NCI-H1930 (cell line): ENCODE measurements around the gene ATP5F1D.
"Not testable (repeated sequence)": the region's sequence is repeated elsewhere in the genome, so short reads cannot be mapped to it uniquely, and the experiment has no call there.

Experiments used
- DNase-seq, 2 experiments: peaks; one replicate each; lab custom pipeline; 2025; lab: John Stamatoyannopoulos, UW

The ATP5F1D gene

DNA sequence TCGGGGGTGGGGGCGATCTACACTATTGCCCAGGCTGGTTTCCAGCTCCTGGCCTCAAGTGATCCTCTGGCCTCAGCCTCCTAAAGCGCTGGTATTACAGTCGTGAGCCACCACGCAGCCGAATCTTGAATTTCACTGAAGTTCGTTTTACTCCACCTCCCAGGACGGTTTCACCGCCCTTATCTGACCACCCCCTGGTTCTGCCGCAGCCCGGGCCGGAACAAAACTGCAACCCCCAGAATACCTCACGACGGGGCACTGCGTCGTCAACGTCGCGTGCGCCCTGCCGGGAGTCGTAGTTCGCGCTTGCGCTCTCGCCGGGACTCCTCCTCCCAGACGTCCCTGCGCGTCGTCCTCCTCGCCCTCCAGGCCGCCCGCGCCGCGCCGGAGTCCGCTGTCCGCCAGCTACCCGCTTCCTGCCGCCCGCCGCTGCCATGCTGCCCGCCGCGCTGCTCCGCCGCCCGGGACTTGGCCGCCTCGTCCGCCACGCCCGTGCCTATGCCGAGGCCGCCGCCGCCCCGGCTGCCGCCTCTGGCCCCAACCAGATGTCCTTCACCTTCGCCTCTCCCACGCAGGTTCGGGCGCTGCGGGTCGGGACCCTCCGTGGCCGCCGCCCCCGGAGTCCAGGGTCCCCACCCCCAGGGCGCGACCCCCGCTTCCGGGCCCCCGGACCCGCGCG, at the start of gene ATP5F1D:
Gene ATP5F1D (plus strand): TSS at position 335 of the 679 bp plus-strand sequence. CDS start 100 bp downstream, at position 435.
- DNase-seq = peak; percentile 65 to 89

DNA sequence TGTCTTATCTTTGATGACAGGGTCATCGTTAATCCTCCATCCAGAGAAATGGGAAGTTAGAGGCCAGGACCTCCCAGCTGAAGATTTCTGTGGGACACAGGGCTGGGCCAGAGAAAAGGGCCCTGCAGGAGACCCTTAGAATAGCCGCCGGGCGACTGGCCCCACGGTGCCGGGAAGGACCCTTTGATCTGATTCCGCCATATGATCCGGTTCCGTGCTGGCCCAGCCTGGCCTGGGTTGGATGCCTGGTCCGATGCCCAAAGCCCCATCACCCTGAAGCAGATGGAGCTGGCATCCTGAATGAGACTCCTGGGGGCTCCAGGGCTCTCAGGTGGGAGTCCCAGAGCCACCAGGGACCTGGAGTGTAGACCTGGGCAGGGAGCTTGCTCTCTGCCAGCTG, 42.0 kb upstream of the ATP5F1D start:
- no peak for DNase-seq

DNA sequence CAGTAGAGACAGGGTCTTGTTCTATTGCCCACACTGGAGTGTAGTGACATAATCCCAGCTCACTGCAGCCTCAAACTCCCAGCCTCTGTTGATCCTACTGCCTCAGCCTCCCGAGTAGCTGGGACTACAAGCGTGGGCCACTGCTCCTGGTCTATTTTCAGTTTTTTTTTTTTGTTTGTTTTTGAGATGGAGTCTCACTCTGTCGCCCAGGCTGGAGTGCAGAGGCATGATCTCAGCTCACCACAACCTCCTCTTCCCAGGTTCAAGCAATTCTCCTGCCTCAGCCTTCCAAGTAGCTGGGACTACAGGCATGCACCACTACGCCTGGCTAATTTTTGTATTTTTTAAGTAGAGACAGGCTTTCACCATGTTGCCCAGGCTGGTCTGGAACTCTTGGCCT, 40.9 kb upstream of the ATP5F1D start:
- DNase-seq = not testable (repeated sequence)

DNA sequence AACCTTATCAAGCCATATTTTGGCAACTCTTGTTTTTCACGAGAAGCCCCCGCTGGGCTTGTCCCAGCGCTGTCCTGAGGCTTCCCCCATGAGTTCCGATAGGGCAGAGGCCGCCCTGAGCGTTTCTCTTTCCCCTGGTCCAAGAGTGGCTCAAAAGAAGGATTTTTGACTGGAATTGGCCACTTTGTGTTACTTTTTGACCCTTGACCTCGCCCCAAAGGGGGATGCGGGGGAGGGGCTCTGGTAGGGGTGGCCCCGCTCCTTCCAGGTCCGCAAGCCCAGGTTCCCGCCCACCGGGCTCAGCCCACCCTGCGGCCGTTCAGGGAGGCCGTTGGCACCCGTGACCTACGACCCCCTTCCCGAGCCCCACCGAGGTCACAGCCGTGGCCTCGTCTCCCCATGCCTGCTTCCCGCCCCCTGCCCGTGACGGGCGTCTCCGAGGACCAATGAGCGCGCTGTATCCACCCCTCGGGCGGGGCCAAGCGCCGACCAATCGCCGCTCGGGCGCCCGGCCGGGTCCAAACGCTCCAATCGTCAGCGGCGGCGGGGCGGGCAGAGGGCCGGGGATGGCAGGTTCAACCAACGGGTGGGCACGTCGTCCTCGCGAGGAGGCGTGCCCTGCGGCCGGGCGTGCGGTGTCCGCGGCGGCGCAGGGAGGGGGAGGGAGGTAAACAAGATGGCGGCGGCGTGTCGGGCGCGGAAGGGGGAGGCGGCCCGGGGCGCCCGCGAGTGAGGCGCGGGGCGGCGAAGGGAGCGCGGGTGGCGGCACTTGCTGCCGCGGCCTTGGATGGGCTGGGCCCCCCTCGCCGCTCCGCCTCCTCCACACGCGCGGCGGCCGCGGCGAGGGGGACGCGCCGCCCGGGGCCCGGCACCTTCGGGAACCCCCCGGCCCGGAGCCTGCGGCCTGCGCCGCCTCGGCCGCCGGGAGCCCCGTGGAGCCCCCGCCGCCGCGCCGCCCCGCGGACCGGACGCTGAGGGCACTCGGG, 36.1 kb upstream of the ATP5F1D start, which contains the start of gene STK11:
Gene STK11 (plus strand): TSS at position 665 of the 986 bp plus-strand sequence. CDS start 1,136 bp downstream, outside the sequence.
- DNase-seq = peak; percentile 89 to 95

- no peak for DNase-seq
Measured at GRCh38 chr19:1206150-1206863, 35.2 kb upstream of the ATP5F1D start.

- no peak for DNase-seq
Measured at GRCh38 chr19:1206864-1207450, 34.6 kb upstream of the ATP5F1D start.

DNA sequence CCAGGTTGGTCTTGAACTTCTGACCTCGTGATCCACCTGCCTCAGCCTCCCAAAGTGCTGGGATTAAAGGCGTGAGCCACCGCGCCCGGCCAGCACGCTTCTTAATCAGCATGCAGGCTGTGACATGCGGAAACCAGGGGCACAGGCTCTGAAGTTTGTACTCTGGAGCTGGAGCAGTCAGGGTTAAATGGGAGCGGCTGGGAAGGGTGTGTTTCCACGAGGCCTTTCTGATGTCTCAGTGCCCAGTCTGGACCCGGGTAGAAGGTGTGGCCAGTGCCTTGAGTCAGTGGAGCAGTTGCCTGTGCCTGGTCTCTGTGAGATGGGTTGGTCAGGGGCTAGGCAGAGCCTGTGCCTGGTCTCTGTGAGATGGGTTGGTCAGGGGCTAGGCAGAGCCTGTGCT, 32.7 kb upstream of the ATP5F1D start:
- DNase-seq = not testable (repeated sequence)

DNA sequence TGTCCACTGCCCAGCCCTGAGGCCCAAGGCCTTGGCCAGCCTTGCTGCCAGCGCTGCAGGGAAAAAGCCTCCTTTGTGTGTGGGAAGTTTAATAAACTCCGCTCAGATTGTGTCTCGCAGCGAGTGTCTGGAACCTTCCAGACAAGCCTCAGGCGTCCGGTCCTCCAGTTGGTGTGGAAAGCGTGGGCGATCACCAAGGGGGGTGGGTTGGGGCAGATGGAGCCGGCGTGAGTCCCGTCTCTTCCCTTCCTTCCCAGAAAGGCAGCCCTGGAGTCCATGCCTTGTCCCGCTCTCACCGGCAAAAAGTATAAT, 31.4 kb upstream of the ATP5F1D start:
- DNase-seq = no peak

DNA sequence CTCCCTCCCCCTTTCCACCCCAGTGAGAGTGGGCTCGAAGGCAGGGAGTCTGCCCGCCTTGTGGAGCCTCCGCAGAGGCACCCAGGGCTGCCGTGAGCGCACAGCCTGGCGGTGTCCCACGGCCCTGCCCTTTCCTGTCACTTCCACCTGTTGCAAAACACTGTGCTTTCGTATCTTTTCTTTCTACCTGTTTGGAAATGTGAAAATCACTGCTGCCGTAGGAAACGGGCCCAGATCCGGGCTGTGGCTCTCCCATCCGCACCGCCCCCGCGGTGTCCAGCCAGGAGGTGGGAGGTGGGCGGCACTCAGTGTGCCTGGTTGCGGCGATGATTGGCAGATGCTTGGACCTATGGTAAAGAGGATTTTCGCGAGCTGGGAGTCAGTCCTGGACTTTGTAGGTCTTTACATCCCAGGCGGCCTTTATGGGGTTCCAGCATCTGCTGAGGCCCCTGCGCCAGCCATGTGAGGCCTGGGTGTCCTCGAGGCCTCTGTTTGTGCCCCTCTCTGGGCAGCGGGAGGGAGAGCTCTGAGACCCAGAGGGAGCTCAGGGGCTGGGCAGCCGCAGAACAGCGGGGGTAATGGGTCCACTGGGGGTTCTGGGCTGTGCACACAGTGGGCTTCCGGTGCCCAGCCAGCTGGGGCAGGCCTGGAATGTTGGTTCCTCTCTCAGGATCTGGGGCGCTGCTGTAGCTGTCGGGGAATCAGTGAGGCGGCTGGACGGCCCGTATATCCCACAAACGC, 29.9 kb upstream of the ATP5F1D start:
- no peak for DNase-seq

DNA sequence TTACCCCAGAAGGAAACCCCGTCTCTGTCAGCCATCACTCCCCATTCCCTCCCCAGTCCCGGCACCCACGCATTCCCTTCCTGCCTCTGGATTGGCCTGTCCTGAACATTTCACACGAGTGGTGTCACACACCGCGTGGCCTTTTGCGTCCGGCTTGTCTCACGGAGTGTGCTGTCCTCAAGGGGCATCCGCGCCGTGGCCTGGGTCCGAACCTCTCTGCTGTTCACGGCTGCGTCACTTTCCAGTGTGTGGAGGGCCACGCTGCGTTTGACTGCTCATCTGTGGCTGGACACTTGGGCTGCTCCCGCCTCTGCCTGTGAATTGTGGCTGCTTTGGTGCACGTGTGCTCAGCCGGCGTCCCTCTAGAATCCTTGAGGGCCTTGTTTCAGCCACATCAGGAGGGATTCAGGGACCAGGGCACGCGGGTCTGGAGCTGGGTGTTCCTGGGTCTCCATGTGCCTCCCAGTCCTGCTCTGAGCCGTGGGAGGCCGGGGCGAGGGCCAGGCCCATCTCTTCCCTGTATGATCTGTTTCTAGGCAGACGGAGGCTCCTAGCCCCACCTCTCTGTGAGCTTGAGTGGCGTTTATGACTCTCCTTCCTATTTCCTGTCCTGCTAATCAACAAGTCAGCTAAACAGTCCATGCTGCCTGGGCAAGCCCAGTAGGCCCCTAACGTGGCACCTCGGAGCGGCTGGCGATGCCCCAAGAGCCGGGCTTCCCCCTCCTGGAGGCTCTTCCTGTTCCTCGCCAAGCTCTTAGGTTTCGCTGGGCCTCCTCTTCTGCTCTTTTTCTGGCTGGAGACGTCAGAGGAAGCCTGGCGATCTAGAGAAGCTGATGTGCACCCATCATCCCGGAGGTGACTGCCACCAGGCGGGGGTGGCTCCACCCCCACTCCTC, 27.9 kb upstream of the ATP5F1D start:
- DNase-seq = no peak

GRCh38 chr19:1214299-1214861, 27.2 kb upstream of the ATP5F1D start:
- DNase-seq = no peak

DNA sequence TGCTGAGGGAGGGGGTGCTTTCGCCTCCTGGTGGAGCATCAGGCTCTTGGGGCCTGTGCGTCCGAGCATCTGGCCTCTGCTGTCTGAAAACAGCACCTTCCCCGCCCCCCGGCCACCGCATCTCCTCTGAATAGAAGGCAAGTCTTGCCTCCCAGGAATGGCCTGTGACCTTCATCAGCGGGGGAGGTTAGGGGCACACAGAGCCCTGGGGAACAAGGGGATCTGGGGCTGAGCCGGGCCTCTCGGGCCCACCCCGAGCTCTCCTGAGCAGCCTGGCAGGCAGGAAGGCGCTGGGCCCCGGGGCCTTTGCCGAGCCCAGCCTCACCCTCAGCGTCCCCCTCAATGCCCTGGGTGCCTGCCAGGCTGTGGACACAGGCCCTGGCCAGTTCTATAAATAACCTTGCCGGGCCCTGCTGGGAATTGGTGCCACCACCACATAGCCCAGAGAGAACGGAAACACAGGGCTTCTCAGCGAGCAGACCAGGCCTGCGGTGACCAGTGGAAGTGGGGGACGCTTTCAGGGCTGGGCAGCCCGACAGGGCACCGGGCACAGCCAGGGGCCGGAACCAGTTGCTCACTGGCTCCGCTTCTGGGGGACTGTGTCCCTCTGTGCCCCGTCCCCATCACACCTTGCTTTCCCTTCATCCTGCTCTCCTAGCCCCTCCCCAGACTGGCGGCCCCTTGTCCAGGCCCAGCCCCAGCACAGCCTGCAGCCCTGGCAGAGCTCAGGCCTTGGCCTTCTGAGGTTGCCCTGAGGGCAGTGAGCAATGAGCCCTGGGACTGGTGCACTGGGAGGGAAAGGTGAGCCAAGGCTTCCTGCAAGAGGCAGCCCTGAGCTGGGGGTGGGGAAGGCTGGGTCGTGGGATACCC, 26.5 kb upstream of the ATP5F1D start:
- DNase-seq = no peak

DNA sequence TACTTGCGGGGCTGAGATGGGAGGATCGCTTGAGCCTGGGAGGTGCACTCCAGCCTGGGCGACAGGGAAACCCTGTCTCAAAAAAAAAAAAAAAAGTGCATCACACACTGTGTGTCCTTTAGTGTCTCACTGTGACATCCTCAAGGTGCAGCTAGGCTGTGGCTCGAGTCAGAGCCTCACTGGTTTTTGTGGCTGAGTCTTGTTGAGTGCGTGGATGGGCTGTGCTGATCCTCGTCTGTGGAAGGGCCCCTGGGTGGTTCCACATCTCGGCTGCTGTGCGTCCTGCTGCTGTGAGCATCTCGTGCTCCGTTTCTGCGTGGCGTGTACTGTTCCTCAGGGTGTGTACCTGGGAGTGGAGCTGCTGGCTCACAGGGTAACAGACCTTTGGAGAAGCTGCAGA, 24.8 kb upstream of the ATP5F1D start:
- no peak for DNase-seq

GRCh38 chr19:1217366-1217765, 24.2 kb upstream of the ATP5F1D start:
- no peak for DNase-seq

GRCh38 chr19:1218751-1219567, 22.6 kb upstream of the ATP5F1D start:
- DNase-seq = no peak

DNA sequence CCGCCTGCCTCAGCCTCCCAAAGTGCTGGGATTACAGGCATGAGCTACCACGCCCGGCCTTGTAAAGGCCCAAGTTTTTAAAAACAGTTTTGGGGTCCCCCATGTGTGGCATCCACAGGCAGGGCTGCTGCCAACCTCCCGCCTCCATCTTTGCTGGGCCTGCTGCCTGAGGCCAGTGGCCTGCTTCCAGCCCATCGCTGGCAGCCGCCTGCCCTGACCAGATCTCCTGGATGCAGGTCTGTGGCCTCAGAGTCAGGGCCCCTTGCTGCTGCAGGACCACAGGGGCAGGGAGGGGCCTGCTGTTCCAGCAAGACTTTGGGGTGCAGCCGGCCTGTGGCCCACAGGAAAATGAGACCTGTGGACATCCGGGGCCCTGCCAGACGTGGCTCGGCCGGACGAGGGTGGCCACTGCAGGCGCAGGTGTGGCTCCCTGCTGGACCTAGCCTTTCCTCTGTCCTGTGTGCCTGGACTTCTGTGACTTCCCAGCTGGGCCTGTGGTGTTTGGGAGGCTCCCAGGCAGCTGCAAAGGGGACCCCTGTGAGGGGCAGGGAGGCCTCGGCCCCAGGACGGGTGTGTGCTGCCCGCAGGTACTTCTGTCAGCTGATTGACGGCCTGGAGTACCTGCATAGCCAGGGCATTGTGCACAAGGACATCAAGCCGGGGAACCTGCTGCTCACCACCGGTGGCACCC, 21.6 kb upstream of the ATP5F1D start:
- no peak for DNase-seq

- DNase-seq = no peak
Measured at GRCh38 chr19:1220477-1220930, 21.0 kb upstream of the ATP5F1D start.
